Measurements from ENCODE around the gene ACO1.

DNA sequence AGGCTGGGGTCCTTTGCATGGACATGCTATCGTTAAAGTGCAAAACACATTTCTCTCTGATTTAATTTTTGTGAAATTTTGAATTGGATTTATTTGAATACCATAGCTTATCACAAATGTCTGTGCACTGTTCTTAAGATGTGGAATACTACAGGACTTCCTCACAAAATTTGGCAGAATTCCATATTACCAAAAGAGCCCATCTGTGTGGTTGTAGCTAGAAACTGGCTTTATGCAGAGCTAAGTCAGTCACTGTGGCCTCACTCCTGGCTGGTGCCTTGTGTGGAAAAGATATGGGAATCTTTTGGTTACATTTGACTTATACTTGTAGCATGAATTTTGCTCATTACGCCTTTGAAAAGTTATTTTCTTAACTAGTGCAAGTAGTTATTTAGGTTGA, 35.5 kb downstream of the ACO1 start:
- TF ChIP-seq, protein P1, sequence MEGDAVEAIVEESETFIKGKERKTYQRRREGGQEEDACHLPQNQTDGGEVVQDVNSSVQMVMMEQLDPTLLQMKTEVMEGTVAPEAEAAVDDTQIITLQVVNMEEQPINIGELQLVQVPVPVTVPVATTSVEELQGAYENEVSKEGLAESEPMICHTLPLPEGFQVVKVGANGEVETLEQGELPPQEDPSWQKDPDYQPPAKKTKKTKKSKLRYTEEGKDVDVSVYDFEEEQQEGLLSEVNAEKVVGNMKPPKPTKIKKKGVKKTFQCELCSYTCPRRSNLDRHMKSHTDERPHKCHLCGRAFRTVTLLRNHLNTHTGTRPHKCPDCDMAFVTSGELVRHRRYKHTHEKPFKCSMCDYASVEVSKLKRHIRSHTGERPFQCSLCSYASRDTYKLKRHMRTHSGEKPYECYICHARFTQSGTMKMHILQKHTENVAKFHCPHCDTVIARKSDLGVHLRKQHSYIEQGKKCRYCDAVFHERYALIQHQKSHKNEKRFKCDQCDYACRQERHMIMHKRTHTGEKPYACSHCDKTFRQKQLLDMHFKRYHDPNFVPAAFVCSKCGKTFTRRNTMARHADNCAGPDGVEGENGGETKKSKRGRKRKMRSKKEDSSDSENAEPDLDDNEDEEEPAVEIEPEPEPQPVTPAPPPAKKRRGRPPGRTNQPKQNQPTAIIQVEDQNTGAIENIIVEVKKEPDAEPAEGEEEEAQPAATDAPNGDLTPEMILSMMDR (IDR thresholded peaks at IDR 0.05; ENCODE audit: low read length), result no peak
- TF ChIP-seq EZH2 (IDR thresholded peaks at IDR 0.05; ENCODE audit: borderline replicate concordance, low read length), result no peak

Measured in OCI-LY1 (cell line).